GM21717 (cell line): ENCODE measurements around the gene MS4A18.
"Not testable (repeated sequence)": the region's sequence is repeated elsewhere in the genome, so short reads cannot be mapped to it uniquely, and the experiment has no call there.

Experiments used
- ATAC-seq: cut with Tn5 transposase; IDR thresholded peaks from one replicate; pipeline ENCODE4 v1.9.1; 2021; ENCODE audit warnings: mild to moderate bottlenecking, moderate library complexity; ENCODE audit not compliant: unreplicated experiment

The MS4A18 gene

GRCh38 chr11:60734279-60734678 lies 9.8 kb downstream of the MS4A18 start:
- ATAC-seq = no peak

- ATAC-seq = no peak
Observed at GRCh38 chr11:60739114-60739513, 14.6 kb downstream of the MS4A18 start.

- no peak for ATAC-seq
Observed at GRCh38 chr11:60740573-60740972, 16.1 kb downstream of the MS4A18 start.

- no peak for ATAC-seq
Observed at GRCh38 chr11:60741421-60741820, 16.9 kb downstream of the MS4A18 start.

- no peak for ATAC-seq
Observed at GRCh38 chr11:60743058-60743457, 18.5 kb downstream of the MS4A18 start.

- no peak for ATAC-seq
Observed at GRCh38 chr11:60744114-60744513, 19.6 kb downstream of the MS4A18 start.

GRCh38 chr11:60747359-60747873 lies 22.9 kb downstream of the MS4A18 start:
- ATAC-seq = no peak

GRCh38 chr11:60748225-60748624 lies 23.7 kb downstream of the MS4A18 start:
- no peak for ATAC-seq

GRCh38 chr11:60748821-60749220 lies 24.3 kb downstream of the MS4A18 start:
- ATAC-seq = no peak

GRCh38 chr11:60750911-60751310 lies 26.4 kb downstream of the MS4A18 start:
- ATAC-seq = no peak

GRCh38 chr11:60753309-60753708 lies 28.8 kb downstream of the MS4A18 start:
- no peak for ATAC-seq

GRCh38 chr11:60754887-60755286 lies 30.4 kb downstream of the MS4A18 start:
- ATAC-seq = no peak

GRCh38 chr11:60756307-60757032 lies 31.9 kb downstream of the MS4A18 start, which contains the start of gene MS4A15:
Gene MS4A15 (plus strand): TSS chr11:60756867. CDS start chr11:60763734, 6,867 bp downstream.
- no peak for ATAC-seq

- ATAC-seq = no peak
Observed at GRCh38 chr11:60757231-60757800, 32.8 kb downstream of the MS4A18 start.

GRCh38 chr11:60758671-60759070 lies 34.2 kb downstream of the MS4A18 start:
- not testable (repeated sequence) for ATAC-seq

GRCh38 chr11:60759438-60760225 lies 35.1 kb downstream of the MS4A18 start:
- ATAC-seq = not testable (repeated sequence)

- ATAC-seq = no peak
Observed at GRCh38 chr11:60761436-60762190, 37.1 kb downstream of the MS4A18 start.

- peak; percentile 70 for ATAC-seq
Observed at GRCh38 chr11:60762851-60763691, 38.6 kb downstream of the MS4A18 start.

GRCh38 chr11:60763692-60764369 lies 39.3 kb downstream of the MS4A18 start:
- ATAC-seq = no peak
